HCT116 (cell line): ENCODE data around the gene TXNDC17. TPM values are rescaled to one million over a fixed set of nuclear protein-coding genes. Genes with fewer than 3 reads are reported as not detected.

Experiments used
- ATAC-seq: fragments of 200-7000 bp; cut with Tn5 transposase; 2 replicates; pipeline ENCODE4 v1.9.1; 2020; ENCODE audit warnings: mild to moderate bottlenecking, moderate library complexity
- BruUV-seq: library from RNA; stranded (reverse); fragments of 400-500 nt; replicated peaks from 2 replicates; lab custom pipeline; 2021; lab: Mats Ljungman, UMichigan
- CTCF ChIA-PET: fragments of 300-600 bp; sonication (Branson Sonifier 250); formaldehyde crosslinking; loops from one replicate; lab custom pipeline; 2021; ENCODE audit warnings: antibody characterized with exemption; lab: Charles Lee
- POLR2A ChIA-PET: fragments of 300-600, 350-600 bp; sonication (Branson Sonifier 250); formaldehyde crosslinking; loops from one replicate; lab custom pipeline; 2021; ENCODE audit warnings: antibody characterized with exemption; lab: Charles Lee
- RAD21 ChIA-PET, 2 experiments: fragments of 300-600 bp; sonication (Branson Sonifier 250); formaldehyde crosslinking; loops; one replicate each; lab custom pipeline; 2023; ENCODE audit warnings: low total read pairs in 2 of 2; ENCODE audit not compliant: uncharacterized antibody in 2 of 2, unreplicated experiment in 2 of 2, low non-redundant PET in 1 of 2; lab: Charles Lee
- DNase-seq: peaks from one replicate; pipeline ENCODE4 v3.0.0-alpha.2; 2010; ENCODE audit warnings: low read depth, low spot score
- H2AFZ ChIP-seq: fragments of 200-600 bp; shearing (Covaris generic), sonication (generic); 2 replicates; pipeline ENCODE4 v1.6.1; 2017; ENCODE audit warnings: low read depth, mixed run types, mixed read lengths, antibody characterized with exemption, low read length; ENCODE audit not compliant: poor library complexity, severe bottlenecking
- H3K27ac ChIP-seq: 2 replicates; pipeline ENCODE4 v1.5.1; 2012; ENCODE audit warnings: low read depth, low read length
- H3K27me3 ChIP-seq: fragments of 200-600 bp; sonication (generic); 2 replicates; pipeline ENCODE4 v1.6.1; 2016; ENCODE audit warnings: mixed run types, low read length, mixed read lengths; ENCODE audit not compliant: insufficient read depth
- H3K36me3 ChIP-seq, 2 experiments: fragments of 200-500 bp in 1 of 2; fragments of 200-600 bp in 1 of 2; sonication (Bioruptor generic) in 1 of 2; sonication (generic) in 1 of 2; 2 replicates each; pipeline versions ENCODE4 v1.5.1 to v1.6.1; 2014 to 2016; ENCODE audit warnings: low read length in 2 of 2, inconsistent platforms in 1 of 2, mixed read lengths in 1 of 2, mixed run types in 1 of 2; ENCODE audit not compliant: insufficient read depth in 2 of 2, control insufficient read depth in 1 of 2
- H3K4me1 ChIP-seq, 2 experiments: fragments of 200-600 bp in 1 of 2; sonication (generic) in 1 of 2; 2 replicates each; pipeline versions ENCODE4 v1.5.1 to v1.6.1; 2012 to 2017; ENCODE audit warnings: low read length in 2 of 2, inconsistent platforms in 1 of 2, mild to moderate bottlenecking in 1 of 2, mixed read lengths in 1 of 2, mixed run types in 1 of 2, moderate library complexity in 1 of 2; ENCODE audit not compliant: insufficient read depth in 2 of 2, control insufficient read depth in 1 of 2
- H3K4me2 ChIP-seq: fragments of 200-600 bp; sonication (generic); 2 replicates; pipeline ENCODE4 v1.6.1; 2017; ENCODE audit warnings: mixed run types, low read length, mixed read lengths
- H3K4me3 ChIP-seq, 2 experiments: fragments of 200-600 bp in 1 of 2; sonication (generic) in 1 of 2; replicated peaks in 1 of 2; 2 replicates each; pipeline ENCODE4 v1.5.1; 2011 to 2016; ENCODE audit warnings: low read length in 2 of 2, control low read depth in 1 of 2, low read depth in 1 of 2, mild to moderate bottlenecking in 1 of 2, mixed read lengths in 1 of 2, mixed run types in 1 of 2
- H3K79me2 ChIP-seq: fragments of 200-600 bp; sonication (generic); 2 replicates; pipeline ENCODE4 v1.6.1; 2017; ENCODE audit warnings: mild to moderate bottlenecking, mixed run types, low read length, moderate library complexity, mixed read lengths; ENCODE audit not compliant: insufficient read depth
- H3K9ac ChIP-seq: fragments of 200-600 bp; sonication (generic); 2 replicates; pipeline ENCODE4 v1.6.1; 2016; ENCODE audit warnings: low read length, mixed read lengths
- H3K9me2 ChIP-seq: fragments of 200-600 bp; sonication (generic), shearing (Covaris generic); 2 replicates; pipeline ENCODE4 v1.6.1; 2017; ENCODE audit warnings: mixed run types, mild to moderate bottlenecking, moderate library complexity; ENCODE audit not compliant: insufficient read depth
- H3K9me3 ChIP-seq, 2 experiments: fragments of 200-500 bp in 1 of 2; fragments of 200-600 bp in 1 of 2; sonication (Bioruptor generic) in 1 of 2; sonication (generic) in 1 of 2; 2 replicates each; pipeline ENCODE4 v1.6.1; 2014 to 2017; ENCODE audit warnings: low read length in 2 of 2, mixed read lengths in 2 of 2, inconsistent platforms in 1 of 2, low read depth in 1 of 2, mild to moderate bottlenecking in 1 of 2, mixed run types in 1 of 2, moderate library complexity in 1 of 2; ENCODE audit not compliant: control insufficient read depth in 1 of 2, insufficient read depth in 1 of 2
- H4K20me1 ChIP-seq: fragments of 200-600 bp; sonication (generic), shearing (Covaris generic); 2 replicates; pipeline ENCODE4 v1.6.1; 2017; ENCODE audit warnings: mixed run types, mild to moderate bottlenecking, moderate library complexity; ENCODE audit not compliant: insufficient read depth
- CBX3 ChIP-seq: IDR thresholded peaks from 2 replicates; pipeline ENCODE4 v1.6.1; 2012; ENCODE audit warnings: low read depth
- CEBPB ChIP-seq: IDR thresholded peaks from 2 replicates; pipeline ENCODE4 v1.6.1; 2012; ENCODE audit warnings: low read depth
- CTCF ChIP-seq, 3 experiments: fragments of 200-600 bp in 1 of 3; sonication (generic) in 1 of 3; IDR thresholded peaks in 2 of 3; conservative IDR thresholded peaks in 1 of 3; 2 replicates each; pipeline ENCODE4 v1.5.1; 2012 to 2017; ENCODE audit warnings: low read depth in 2 of 3, low read length in 2 of 3, antibody characterized with exemption in 1 of 3, borderline replicate concordance in 1 of 3, control low read depth in 1 of 3, mild to moderate bottlenecking in 1 of 3, mixed read lengths in 1 of 3, mixed run types in 1 of 3, moderate library complexity in 1 of 3; ENCODE audit not compliant: insufficient read depth in 1 of 3
- EGR1 ChIP-seq: IDR thresholded peaks from 2 replicates; pipeline ENCODE4 v1.6.1; 2012; ENCODE audit warnings: low read depth
- ELF1 ChIP-seq: IDR thresholded peaks from 2 replicates; pipeline ENCODE4 v1.6.1; 2012; ENCODE audit warnings: low read depth, borderline replicate concordance
- EZH2phosphoT487 ChIP-seq: fragments of 200-600 bp; IDR thresholded peaks from 2 replicates; pipeline ENCODE4 v1.6.1; 2018; ENCODE audit warnings: antibody characterized with exemption, borderline replicate concordance
- FOSL1 ChIP-seq: IDR thresholded peaks from 2 replicates; pipeline ENCODE4 v1.6.1; 2012; ENCODE audit warnings: low read depth
- JUND ChIP-seq: IDR thresholded peaks from 2 replicates; pipeline ENCODE4 v1.6.1; 2012
- POLR2A ChIP-seq: IDR thresholded peaks from 2 replicates; pipeline ENCODE4 v1.7.0; 2011; ENCODE audit warnings: borderline replicate concordance; ENCODE audit not compliant: insufficient read depth, insufficient read length; ENCODE audit errors: extremely low read depth
- POLR2AphosphoS5 ChIP-seq: IDR thresholded peaks from 2 replicates; pipeline ENCODE4 v1.6.1; 2011; ENCODE audit warnings: mild to moderate bottlenecking, low read depth, low read length, moderate library complexity
- REST ChIP-seq: IDR thresholded peaks from 2 replicates; pipeline ENCODE4 v1.6.1; 2012; ENCODE audit warnings: low read depth
- SIN3A ChIP-seq: IDR thresholded peaks from 2 replicates; pipeline ENCODE4 v1.6.1; 2012; ENCODE audit warnings: low read depth
- SRF ChIP-seq: IDR thresholded peaks from 2 replicates; pipeline ENCODE4 v1.6.1; 2012; ENCODE audit warnings: low read depth
- YY1 ChIP-seq: IDR thresholded peaks from 2 replicates; pipeline ENCODE4 v1.6.1; 2011; ENCODE audit warnings: low read length, low read depth, moderate library complexity, mild to moderate bottlenecking; ENCODE audit not compliant: insufficient replicate concordance; ENCODE audit errors: extremely low read depth
- ZNF274 ChIP-seq: fragments of 200-500 bp; sonication (Bioruptor generic); IDR thresholded peaks from 2 replicates; pipeline ENCODE4 v1.6.1; 2014; ENCODE audit warnings: mild to moderate bottlenecking, low read depth, low read length, inconsistent platforms
- intact Hi-C: fragments of 100-400 bp; cut with micrococcal nuclease; formaldehyde crosslinking; loops from 2 replicates; pipeline ENCODE4 v1.10.0; 2022
- total RNA-seq: library from RNA; stranded (reverse); gene quantifications from one replicate; pipeline ENCODE4 v1.2.1, GENCODE V29; 2021; ENCODE audit not compliant: unreplicated experiment

The TXNDC17 gene
- total RNA-seq, 1 experiment from 2014 or later, result 121 TPM

DNA sequence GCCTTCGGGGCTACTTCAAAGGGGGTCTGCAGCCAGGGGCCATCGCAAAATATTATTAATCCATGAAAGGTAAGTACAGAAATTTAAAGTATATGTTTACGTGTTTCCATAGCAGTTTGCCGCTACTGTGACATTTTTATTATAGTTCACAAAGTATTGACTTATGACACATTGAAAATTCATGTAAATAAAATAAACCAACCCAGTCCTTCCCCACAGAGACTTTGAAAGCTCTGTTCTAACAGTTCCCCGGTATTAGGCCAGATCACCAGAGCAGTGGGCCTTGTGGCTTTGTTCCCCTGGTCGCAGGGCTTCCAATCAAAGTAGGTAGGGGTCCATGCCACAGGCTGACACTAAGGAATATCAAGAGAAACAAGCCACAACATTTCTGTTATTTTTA, 14.2 kb upstream of the TXNDC17 start:
- no peaks in the 10 kb centered on the region for H3K27me3 ChIP-seq
- intact Hi-C loops, result no loop called here
- no peak overlapping the region for H3K27ac ChIP-seq
- ChIA-PET RAD21 (no interaction called here), CTCF (no interaction called here), POLR2A (no interaction called here)
- no TSS peak for BruUV-seq
- peaks cover 26% of the 10 kb centered on the region; the same call in 1 of the 2 replicates for H3K79me2 ChIP-seq
- H3K36me3 ChIP-seq, result peaks cover 34 to 41% of the 10 kb centered on the region in 2 experiments; a peak in 3 of 4 replicates
- H3K9me2 ChIP-seq, result no peaks in the 10 kb centered on the region
- H3K4me1 ChIP-seq, result no peaks in the 10 kb centered on the region
- H2AFZ ChIP-seq, result no peak overlapping the region
- DNase-seq (no peak), ATAC-seq (no peak)
- H3K4me2 ChIP-seq, result no peak overlapping the region
- TF ChIP-seq FOSL1 (no peak), POLR2AphosphoS5 (no peak), ZNF274 (no peak), SRF (no peak), EZH2phosphoT487 (no peak), SIN3A (no peak), JUND (no peak), CTCF (IDR thresholded peaks at IDR 0.05 in 2 of 3, conservative IDR thresholded peaks at IDR 0.05 in 1 of 3; ENCODE audit: borderline replicate concordance in 1 of 3, insufficient read depth in 1 of 3, low read depth in 2 of 3, low read length in 2 of 3) (no peak), CEBPB (no peak), EGR1 (no peak), REST (no peak), CBX3 (no peak), ELF1 (no peak), POLR2A (no peak), YY1 (no peak)
- H3K9ac ChIP-seq, result no peak overlapping the region
- no peak overlapping the region for H3K4me3 ChIP-seq
- H4K20me1 ChIP-seq, result no peaks in the 10 kb centered on the region
- no peaks in the 10 kb centered on the region for H3K9me3 ChIP-seq
